H1 (cell line): ENCODE measurements around the gene C11orf54. TPM values are rescaled to one million over a fixed set of nuclear protein-coding genes. Genes with fewer than 3 reads are reported as not detected.

Experiments
- BCL11A ChIP-seq, 2 experiments: IDR thresholded peaks; one replicate each; pipeline ENCODE4 v1.6.1; 2011; ENCODE audit warnings: low read depth in 2 of 2, low read length in 2 of 2, mild to moderate bottlenecking in 2 of 2
- HDAC6 ChIP-seq: IDR thresholded peaks from one replicate; pipeline ENCODE4 v1.7.1; 2012; ENCODE audit warnings: low read depth, mild to moderate bottlenecking, inconsistent platforms, low read length, moderate library complexity
- polyA plus RNA-seq, 7 experiments: library from polyadenylated mRNA; depleted of rRNA in 3 of 7; stranded (reverse) in 5 of 7; unstranded in 2 of 7; fragments of >200 nt in 5 of 7; fragments of 200-250 nt in 2 of 7; gene quantifications; 1 replicate in 5 of 7; 2 replicates in 1 of 7; 4 replicates in 1 of 7; pipeline versions ENCODE4 v1.2.1 to v1.2.3, GENCODE V29; 2011 to 2013; ENCODE audit warnings: missing spikeins in 2 of 7, mixed read lengths in 2 of 7
- total RNA-seq: library from RNA; stranded (reverse); fragmentation: NEBNext Ultra II Directional; extraction: Animal tissue kit (Norgen Biotek cat#: 25700); gene quantifications from 2 replicates; pipeline ENCODE4 v1.2.1, GENCODE V29; 2021

The C11orf54 gene
- total and polyA plus RNA-seq, 2 of the 8 experiments (the other 6 are each of a cell fraction or from before 2014, with no cell fraction given), result 14.7 to 24.5 TPM

- TF ChIP-seq BCL11A (IDR thresholded peaks at IDR 0.05; ENCODE audit: low read depth in 2 of 2, low read length in 2 of 2), result no peak
- TF ChIP-seq HDAC6, result no peak
Measured at GRCh38 chr11:93700830-93701229, 40.6 kb upstream of the C11orf54 start (continued).
